GM18526 (cell line): ENCODE data around the gene IGF1R.

Experiments
- POLR2A ChIP-seq: IDR thresholded peaks from 3 replicates; pipeline ENCODE4 v1.6.1; 2011; ENCODE audit not compliant: insufficient read length; ENCODE audit errors: extremely low read depth

Gene IGF1R

DNA sequence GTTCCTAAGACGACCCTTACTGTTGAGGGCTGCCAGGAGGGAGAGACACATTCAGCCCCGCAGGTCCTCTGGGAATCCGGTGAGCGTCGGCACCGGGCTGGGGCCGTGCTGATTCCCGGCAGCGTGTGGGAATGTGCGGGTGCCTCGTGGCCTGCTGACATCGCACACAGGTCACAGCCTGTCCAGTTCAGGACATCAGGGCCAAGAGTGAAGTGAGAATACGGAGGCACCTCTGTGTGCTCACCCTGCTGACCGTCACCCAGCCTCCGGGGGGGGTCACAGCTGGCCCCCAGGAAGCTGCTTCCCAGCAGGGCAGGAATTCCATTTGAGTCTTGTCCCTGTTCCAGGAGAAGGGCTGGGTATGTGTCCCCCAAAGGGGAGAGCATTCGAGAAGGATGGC, 305.6 kb downstream of the IGF1R start:
- TF ChIP-seq POLR2A, result no peak

DNA sequence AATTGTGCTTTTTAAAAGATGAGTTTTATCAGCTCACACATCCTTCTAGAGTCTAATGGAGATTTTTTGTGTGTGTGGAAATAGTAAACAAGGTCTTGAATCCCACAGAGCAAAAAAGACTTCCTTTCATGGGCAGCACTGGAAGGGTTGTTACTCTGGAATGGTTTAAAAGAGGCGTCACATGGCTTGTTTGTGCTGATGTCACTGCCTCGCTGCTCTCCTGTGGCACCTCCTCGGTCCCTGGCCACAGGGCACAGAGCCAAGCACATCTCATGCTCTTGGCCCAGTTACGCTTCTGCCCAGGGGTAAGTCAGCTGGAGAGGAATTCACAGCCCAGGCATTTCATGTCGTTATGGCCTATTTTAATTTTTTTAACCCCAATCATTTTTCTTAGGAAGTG, 306.1 kb downstream of the IGF1R start:
- TF ChIP-seq POLR2A, result no peak

DNA sequence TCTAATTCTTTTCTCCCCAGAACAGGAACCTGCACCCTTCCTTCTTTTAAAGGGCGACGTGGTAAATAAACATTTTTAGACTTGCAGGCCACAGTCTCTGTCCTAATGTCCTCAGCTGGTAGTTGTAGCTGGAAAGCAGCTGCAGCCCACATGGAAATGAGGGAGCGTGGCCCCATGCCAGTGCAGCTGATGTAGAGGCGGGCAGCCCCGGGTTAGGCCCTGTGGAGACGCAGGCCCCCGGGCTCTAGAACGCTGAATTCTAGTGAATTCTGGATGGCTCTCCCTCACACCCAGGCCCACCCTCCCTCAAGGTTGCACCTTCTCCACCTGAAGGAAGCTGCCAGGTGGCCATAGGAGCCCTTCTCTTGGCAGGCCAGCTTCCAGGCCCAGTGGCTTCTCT, 307.0 kb downstream of the IGF1R start:
- TF ChIP-seq POLR2A, result no peak

DNA sequence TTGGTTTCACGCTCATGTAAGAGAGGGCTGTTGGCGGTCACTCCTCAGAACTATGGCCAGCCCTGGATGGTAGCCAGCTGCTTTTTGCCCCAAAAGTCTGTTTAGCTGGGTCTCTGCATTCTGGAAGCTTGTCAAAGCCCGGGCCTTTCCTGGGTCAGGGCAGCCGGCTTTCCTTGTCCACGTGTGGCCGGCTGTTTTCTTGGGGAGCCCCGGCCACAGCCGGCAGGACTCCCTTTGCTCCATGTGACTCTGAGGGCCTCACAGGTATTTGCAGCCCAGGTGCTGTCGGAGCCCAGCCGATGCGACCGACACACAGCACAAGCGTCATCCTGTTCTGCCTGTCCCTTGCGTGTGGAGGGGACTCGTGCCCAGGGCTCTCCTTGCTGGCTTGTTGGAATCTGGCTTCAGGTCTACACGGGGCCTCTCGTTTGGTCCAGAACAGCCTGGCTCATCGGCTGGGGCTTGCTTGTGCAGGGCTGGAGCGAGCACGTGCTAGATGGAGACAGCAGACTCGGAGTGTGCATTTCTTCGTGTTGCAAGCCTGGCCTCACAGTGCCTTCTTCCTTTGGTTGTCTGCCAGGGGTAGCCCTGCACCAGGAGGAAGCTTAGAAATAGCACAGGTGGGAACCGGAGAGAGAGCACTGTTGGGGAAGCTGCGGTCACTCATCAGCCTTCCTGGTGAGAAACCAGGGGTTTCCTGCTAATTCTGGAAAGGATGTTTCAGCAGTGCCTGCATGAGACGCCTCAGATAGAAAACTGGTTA, 307.8 kb downstream of the IGF1R start:
- no peak for TF ChIP-seq POLR2A

DNA sequence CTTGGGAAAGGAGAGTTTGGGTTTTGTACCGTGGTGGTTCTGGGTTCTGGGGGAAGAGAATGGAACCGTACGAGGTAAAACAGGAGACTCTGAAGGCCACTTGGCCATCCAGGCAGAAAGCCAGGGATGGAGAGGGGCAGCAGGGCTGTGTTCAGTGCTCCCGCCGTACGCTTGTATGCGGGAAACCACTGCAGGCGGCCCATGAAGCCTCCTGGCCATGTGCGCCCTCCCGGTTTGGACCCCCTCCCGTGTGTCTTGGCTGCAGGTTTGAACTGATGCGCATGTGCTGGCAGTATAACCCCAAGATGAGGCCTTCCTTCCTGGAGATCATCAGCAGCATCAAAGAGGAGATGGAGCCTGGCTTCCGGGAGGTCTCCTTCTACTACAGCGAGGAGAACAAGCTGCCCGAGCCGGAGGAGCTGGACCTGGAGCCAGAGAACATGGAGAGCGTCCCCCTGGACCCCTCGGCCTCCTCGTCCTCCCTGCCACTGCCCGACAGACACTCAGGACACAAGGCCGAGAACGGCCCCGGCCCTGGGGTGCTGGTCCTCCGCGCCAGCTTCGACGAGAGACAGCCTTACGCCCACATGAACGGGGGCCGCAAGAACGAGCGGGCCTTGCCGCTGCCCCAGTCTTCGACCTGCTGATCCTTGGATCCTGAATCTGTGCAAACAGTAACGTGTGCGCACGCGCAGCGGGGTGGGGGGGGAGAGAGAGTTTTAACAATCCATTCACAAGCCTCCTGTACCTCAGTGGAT, 308.6 kb downstream of the IGF1R start:
- no peak for TF ChIP-seq POLR2A

DNA sequence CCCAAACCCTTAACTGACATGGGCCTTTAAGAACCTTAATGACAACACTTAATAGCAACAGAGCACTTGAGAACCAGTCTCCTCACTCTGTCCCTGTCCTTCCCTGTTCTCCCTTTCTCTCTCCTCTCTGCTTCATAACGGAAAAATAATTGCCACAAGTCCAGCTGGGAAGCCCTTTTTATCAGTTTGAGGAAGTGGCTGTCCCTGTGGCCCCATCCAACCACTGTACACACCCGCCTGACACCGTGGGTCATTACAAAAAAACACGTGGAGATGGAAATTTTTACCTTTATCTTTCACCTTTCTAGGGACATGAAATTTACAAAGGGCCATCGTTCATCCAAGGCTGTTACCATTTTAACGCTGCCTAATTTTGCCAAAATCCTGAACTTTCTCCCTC, 309.3 kb downstream of the IGF1R start:
- no peak for TF ChIP-seq POLR2A

DNA sequence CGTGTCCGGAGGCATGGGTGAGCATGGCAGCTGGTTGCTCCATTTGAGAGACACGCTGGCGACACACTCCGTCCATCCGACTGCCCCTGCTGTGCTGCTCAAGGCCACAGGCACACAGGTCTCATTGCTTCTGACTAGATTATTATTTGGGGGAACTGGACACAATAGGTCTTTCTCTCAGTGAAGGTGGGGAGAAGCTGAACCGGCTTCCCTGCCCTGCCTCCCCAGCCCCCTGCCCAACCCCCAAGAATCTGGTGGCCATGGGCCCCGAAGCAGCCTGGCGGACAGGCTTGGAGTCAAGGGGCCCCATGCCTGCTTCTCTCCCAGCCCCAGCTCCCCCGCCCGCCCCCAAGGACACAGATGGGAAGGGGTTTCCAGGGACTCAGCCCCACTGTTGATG, 309.7 kb downstream of the IGF1R start:
- no peak for TF ChIP-seq POLR2A

DNA sequence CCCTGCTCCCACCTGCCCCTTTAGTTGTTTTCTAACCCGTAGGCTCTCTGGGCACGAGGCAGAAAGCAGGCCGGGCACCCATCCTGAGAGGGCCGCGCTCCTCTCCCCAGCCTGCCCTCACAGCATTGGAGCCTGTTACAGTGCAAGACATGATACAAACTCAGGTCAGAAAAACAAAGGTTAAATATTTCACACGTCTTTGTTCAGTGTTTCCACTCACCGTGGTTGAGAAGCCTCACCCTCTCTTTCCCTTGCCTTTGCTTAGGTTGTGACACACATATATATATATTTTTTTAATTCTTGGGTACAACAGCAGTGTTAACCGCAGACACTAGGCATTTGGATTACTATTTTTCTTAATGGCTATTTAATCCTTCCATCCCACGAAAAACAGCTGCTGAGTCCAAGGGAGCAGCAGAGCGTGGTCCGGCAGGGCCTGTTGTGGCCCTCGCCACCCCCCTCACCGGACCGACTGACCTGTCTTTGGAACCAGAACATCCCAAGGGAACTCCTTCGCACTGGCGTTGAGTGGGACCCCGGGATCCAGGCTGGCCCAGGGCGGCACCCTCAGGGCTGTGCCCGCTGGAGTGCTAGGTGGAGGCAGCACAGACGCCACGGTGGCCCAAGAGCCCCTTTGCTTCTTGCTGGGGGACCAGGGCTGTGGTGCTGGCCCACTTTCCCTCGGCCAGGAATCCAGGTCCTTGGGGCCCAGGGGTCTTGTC, 310.7 kb downstream of the IGF1R start:
- no peak for TF ChIP-seq POLR2A

DNA sequence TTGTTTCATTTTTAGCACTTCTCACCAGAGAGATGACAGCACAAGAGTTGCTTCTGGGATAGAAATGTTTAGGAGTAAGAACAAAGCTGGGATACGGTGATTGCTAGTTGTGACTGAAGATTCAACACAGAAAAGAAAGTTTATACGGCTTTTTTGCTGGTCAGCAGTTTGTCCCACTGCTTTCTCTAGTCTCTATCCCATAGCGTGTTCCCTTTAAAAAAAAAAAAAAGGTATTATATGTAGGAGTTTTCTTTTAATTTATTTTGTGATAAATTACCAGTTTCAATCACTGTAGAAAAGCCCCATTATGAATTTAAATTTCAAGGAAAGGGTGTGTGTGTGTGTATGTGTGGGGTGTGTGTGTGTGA, 311.3 kb downstream of the IGF1R start:
- no peak for TF ChIP-seq POLR2A

DNA sequence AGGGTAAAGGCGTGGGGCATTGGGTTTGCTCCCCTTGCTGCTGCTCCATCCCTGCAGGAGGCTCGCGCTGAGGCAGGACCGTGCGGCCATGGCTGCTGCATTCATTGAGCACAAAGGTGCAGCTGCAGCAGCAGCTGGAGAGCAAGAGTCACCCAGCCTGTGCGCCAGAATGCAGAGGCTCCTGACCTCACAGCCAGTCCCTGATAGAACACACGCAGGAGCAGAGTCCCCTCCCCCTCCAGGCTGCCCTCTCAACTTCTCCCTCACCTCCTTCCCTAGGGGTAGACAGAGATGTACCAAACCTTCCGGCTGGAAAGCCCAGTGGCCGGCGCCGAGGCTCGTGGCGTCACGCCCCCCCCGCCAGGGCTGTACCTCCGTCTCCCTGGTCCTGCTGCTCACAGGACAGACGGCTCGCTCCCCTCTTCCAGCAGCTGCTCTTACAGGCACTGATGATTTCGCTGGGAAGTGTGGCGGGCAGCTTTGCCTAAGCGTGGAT, 312.3 kb downstream of the IGF1R start:
- no peak for TF ChIP-seq POLR2A

DNA sequence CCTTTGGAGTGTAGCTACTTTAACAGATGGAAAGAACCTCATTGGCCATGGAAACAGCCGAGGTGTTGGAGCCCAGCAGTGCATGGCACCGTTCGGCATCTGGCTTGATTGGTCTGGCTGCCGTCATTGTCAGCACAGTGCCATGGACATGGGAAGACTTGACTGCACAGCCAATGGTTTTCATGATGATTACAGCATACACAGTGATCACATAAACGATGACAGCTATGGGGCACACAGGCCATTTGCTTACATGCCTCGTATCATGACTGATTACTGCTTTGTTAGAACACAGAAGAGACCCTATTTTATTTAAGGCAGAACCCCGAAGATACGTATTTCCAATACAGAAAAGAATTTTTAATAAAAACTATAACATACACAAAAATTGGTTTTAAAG, 315.1 kb downstream of the IGF1R start:
- TF ChIP-seq POLR2A, result no peak

DNA sequence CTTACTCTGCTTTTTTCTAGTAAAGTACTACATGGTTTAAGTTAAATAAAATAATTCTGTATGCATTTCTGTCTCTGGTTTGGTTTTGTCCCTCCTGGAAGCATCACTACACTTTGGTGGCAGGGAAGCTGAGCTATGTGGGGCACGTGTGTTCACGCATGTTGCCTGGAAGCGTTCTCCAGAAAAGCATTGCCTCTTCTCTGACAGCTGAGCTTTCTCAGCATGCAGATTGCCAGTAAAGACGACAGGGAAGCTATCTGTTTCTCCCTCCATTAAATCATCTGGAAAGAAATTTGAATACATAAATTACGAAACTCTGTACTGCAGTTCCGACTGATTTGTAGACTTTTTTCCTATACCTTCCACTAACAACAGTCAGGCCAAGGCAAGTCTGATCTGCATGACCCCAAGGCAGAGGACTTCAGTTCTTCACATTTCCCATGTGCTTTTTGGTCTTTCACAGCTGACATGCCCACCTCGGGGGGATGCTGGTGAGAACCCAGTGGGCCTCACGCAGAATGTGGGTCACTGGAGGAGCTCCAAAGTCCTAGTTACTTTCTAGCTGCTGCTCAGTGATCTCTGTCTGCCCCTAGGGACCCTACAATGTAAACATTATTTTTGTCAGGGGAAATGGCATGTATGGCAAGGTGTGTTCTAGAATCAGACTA, 316.3 kb downstream of the IGF1R start:
- TF ChIP-seq POLR2A, result no peak

DNA sequence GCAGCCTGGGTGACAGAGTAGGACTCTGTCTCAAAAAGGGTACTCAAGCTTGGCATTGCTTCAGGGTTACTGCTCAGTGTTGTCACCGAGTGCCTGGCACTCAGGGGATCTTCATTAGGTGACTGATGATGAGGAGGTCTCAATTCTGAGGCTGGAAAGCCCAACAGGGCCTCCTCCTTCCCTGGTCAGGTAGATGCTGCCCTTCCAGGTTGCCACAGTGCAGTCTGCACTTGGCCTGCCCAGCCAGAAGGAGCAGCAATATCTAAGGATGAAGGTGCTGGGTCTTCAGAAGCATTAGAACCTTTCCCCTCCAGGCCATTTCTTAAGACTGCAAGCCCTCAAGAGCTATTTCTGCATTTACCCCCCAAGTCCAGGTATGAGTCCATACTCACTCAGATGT, 317.3 kb downstream of the IGF1R start:
- TF ChIP-seq POLR2A, result no peak

DNA sequence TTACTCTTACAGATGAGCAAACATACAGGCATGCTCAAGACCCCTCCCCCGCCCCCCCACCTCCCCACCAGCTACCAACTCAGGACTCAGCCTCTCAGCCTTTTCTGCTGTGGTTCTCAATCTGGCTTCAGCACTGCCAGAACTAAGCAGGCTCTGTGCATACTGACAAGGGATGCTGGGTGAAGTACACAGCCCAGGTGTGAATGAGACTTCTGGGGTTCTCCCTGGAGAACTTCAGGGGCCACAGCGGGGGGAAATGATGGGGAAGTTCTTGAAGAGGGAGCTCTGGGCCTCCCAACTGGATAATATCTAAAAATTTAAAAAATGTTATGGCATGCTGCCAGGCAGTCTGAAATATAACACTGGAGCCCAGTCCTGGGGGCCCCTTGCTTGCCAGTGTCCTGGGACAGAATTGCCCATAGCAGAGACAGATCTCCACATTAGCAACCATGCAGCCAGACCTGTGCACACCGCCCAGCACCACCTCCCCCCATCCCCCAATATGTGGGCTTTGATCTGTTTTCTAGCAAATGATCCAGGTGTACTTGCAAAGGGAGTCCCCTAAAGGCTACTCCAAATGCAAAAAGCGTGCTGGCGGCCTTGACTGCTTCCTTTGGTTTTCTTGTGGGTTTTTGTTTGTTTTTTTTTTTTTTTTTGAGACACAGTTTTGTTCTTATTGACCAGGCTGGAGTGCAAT, 317.9 kb downstream of the IGF1R start:
- no peak for TF ChIP-seq POLR2A

DNA sequence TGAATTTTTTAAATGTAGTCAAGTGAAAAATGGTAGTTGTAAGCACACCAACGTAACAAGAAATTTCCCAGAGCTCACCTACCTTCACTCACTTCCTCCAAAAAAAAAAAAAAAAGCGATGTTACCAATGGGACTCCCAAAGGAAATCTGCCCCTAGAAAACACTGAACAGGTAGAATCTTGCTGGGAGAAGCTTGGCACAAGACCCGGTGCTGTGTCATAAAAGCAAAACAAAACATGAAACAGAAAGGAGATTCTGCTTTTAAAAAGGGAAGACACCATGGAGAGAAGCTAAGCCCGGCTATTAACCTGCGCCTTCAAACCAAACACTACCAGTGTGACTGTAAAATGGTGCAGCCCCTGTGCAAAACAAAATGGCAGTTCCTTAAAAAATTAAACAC, 318.8 kb downstream of the IGF1R start:
- no peak for TF ChIP-seq POLR2A

DNA sequence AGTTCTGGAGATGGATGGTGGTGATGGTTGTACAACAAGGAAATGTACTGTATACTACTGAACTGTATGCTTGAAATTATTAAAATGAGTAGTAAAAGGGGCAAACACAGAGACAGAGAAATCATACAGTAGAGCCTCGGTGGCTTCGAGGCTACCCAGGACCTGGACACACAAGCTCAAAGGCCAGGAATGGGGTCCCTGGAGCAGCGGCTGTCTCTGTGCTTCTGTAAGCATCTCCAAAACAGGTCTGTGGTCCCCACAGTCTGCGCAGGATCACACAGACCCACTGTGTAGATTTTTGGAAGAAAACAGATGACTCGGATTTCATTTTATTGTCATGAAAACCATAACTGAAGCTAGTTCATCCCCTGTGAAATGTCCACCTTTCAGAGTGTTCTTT, 319.6 kb downstream of the IGF1R start:
- no peak for TF ChIP-seq POLR2A
